GM10847 (cell line): ENCODE measurements around the gene CACFD1.

ENCODE experiments used
- POLR2A ChIP-seq: IDR thresholded peaks from 2 replicates; pipeline ENCODE4 v1.6.1; 2011; ENCODE audit not compliant: insufficient read length; ENCODE audit errors: extremely low read depth

CACFD1 gene

GRCh38 chr9:133485531-133486260 is 25.9 kb downstream of the CACFD1 start:
- TF ChIP-seq POLR2A, result no peak

DNA sequence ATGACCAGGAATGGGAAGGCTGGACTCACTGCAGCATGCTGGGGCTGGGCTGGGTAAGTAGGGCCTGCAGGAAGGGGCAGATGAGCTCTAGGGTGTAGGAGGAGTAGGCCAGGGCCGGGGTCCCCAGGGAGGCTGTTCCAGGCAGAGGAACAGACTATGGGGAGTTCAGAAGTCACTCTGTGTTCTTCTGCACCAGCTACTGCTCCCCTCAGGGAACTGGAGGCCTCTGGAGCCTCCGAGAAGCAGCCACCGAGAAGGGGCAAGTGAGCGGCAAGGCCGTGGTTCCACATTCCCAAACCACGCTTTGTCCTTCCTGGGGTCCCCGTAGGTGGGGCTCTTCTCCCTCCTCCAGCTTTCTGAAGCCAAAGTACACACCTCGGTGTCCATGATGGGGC is 27.6 kb downstream of the CACFD1 start:
- no peak for TF ChIP-seq POLR2A

DNA sequence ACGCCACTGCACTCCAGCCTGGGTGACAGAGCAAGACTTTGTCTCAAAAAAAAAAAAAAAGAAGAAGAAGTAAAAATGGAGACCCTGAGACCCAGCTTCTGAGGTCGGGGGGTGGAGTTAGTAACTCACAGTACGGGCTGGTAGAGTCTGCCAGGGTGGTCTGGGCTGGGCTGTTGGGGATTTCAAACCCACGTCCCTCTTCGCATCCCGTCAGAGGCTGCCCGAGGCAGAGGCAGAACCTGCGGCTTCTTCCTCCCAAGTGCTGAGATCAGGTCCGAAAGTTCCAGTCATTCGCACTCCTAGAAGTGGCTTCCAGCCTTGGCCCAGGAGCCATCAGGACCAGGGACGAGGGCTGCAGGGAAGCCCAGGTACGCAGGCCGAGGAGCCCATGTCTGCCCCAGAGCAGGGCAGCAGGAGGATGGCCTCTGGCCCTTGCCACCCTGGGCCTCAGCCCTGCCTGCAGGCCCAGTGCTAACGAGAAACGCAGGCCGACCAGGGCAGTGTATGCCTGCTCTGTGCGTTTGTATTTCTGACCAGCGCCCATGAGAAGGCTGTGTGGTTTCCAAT is 29.0 kb downstream of the CACFD1 start:
- no peak for TF ChIP-seq POLR2A

DNA sequence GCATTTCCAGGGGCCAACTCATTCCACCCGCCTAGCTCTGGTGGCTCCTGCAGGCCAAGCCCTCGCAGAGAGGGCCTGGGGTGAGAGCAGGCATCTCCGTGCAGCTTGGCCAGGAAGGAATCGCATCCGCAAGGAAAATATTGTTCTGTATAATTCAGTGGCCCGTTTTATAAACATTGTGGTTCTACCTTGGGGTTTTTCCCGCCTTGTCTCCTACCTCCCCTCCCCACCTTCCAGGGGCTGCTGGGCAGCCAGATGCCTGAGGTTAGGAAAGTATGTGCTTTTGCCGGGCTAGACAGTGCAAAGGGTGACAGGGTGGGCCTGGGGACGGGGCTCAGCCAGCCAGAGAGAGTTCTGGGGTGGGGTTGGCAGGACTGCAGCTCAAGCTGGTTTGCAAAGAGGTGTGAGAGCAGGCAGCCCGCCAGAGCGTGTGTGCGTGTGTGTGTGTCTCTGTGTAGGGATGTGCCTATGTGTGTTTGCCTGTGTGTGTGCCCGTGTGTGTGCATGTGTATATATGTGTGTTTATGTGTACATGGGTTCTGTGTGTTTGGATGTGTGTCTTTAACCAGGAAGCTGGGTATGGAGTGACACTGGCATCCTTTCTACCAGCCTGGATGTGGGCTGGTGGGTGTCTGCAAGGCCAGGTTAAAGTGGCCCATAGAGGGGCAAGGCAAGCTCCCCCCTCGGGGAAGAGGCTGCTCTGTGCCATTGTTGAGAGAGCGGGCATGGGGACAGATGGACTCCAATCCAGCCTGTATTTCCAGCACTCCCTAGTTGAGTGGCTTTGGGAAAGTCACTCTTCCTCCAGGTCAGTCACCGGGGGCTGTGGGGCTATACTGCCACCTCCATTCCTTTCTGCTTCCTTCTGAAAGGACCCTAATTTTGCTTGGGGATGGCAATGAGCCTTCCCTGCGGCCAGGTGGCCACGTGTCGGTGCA is 29.7 kb downstream of the CACFD1 start:
- no peak for TF ChIP-seq POLR2A

DNA sequence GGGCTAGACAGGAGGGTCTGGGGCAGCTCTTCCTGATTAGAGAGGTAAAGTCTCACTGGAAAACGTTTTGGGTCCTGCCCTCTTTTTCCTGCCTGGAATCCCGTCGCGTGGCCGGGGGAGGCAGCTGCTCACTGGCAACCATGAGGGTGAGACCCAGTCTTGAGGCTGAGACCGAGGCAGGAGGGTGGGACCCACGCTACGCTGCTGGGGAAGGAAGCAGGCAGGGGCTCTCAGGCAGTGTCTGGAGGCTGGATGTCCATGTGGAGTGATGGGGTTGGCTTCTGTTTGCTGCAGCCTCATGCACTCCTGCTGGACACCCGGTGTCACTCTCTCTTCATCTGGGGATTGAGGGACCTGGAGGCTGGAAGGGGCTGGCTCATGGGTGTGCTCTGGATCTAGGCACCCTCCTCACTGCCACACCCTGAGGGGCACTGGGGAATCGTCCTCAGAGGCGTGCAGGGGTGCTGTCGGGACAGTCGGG is 30.5 kb downstream of the CACFD1 start:
- no peak for TF ChIP-seq POLR2A

DNA sequence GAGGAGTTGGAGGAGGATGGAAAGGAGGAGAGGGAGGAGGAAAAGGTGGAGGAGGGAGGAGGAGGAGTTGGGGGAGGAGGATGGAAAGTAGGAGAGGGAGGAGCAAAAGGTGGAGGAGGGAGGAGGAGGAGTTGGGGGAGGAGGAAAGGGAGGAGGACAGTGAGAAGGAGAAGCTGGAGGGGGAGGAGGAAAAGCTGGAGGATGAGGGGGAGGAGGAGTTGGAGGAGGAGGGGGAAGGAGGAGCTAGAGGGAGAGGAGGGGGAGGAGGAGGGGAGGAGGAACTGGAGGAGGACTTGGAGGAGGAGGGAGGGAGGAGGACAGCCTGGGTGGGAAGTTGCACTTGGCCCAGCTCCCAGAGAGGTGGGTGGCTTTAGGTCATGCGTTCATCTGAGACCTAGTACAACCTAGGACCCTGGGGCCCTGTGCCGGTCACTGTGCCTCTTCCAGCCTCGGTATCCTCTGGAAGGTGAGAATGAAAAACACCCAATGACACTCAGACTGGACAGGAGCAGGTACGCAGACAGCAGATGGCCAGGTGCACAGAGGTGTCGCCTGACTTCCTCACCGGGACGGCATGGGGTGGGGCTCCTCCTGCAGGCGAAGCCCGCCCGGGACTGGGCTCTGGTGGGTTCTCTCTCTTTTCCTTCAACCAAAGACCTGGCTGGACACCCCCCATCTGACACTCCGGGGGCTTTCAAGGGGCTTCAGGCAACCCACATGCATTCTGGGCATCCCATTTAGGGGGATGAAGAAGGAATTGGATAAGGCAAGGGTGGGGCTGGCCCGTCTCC is 31.3 kb downstream of the CACFD1 start:
- TF ChIP-seq POLR2A, result no peak

DNA sequence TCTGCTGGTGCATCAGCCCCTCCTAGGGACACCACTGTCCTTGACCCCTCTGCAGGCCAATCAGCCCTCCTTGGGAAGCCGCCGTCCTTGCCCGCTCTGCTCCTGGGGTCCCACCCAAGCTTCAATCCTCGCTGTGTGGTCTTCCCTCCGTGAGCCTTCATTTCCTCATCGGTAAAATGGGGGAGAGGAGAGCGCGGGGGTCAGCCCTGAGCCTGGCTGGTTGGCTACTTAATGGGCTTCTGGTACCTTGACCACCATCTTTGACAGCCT is 31.8 kb downstream of the CACFD1 start:
- no peak for TF ChIP-seq POLR2A

- TF ChIP-seq POLR2A, result no peak
Observed at GRCh38 chr9:133492061-133493021, 32.6 kb downstream of the CACFD1 start.

DNA sequence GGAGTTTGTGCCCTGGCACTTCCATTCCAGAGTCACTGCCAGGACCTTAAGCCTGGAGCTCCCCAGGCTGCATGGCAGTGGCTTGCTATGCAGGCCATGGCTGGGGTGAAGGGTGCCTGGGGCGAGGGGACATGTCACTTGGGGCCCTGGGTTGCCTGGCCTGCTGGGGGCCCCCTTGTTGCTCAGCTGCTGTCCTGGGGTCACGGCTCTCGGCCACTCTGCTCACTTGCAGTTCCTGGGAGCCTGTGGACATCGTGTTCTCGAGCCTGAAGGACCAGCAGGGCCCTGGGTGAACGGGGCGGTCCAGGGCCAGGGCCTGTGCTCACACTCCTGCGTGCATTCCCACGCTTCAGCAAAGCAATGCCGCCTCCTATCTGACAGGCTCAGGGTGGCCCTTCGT is 33.6 kb downstream of the CACFD1 start:
- TF ChIP-seq POLR2A, result no peak

- TF ChIP-seq POLR2A, result no peak
Observed at GRCh38 chr9:133493845-133494540, 34.2 kb downstream of the CACFD1 start.

DNA sequence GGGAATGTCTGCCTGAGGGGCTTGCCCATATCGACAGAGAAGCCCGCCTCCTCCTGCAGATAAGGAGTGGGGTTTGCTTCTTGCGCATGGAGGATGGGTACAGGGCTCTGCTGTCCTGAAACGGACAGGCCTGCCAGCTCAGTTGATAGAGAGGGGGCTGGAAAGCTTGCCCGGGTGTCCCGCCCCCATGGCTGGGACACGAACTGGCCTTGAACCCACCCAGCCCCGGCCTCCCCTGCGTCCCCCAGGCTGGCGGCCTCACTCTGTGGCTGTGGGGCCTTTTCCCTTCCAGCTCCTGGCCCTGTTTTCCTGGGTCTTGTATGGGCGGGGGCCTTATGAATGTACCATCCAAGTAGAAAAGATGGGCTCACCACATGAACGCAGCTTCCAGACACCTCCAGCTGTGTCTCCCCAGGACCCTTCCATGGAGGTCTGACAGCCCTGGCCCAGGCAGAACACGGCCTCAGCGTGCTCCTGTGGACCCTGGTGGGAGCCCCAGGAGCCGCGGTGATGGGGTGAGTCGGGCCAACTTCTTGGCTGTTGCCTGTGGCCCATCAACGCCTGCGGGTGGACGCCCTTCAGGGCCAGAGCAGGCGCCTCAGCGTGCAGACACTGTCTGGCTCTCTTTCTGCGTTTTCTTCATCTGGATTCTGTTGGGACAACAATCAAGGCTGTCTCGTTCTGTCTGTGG is 35.0 kb downstream of the CACFD1 start:
- TF ChIP-seq POLR2A, result no peak

GRCh38 chr9:133495327-133496293 is 35.8 kb downstream of the CACFD1 start:
- no peak for TF ChIP-seq POLR2A
